GM18873 (cell line): ENCODE data around the gene PPP1R2.

Experiments used
- ATAC-seq: cut with Tn5 transposase; IDR thresholded peaks from one replicate; pipeline ENCODE4 v1.9.1; 2021; ENCODE audit warnings: mild to moderate bottlenecking, moderate library complexity, moderate number of reproducible peaks; ENCODE audit not compliant: unreplicated experiment, low FRiP score

PPP1R2 gene

DNA sequence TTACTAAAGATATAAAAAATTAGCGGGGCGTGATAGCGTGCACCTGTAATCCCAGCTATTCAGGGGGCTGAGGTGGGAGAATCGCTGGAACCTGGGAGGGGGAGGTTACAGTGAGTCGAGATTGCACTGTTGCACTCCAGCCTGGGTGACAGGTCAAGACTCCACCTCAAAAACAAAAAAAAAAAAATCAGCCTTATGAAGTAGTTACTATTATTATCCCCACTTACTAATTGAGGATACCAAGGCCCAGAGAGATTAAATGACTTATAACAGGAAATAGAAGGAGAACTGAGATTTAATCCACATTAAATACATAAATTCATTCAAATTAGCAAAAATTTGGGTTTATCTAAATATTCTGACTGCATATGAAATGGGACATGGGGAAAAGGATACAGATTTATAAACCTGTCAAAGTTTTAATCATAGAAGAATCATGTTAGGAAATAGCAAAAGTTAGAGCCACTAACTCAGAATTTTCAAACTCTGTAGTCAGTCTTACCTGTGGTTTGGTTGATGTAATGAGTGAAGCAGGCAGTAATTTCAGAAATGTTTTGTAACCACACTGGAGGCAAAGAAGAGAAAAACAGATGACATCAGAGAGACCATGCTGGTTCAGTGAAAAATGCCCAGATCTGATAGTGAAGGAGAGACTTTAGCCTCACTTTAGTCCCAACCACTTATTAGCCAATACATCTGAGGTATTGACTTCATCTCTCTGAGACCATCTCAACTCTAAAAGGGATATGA is 75.3 kb downstream of the PPP1R2 start:
- no peak for ATAC-seq

GRCh38 chr3:195466251-195466650 is 76.9 kb downstream of the PPP1R2 start:
- ATAC-seq = no peak
